Measurements from ENCODE around the gene TNIP3. TPM values are rescaled to one million over a fixed set of nuclear protein-coding genes. Genes with fewer than 3 reads are reported as not detected.

TNIP3 gene
- total RNA-seq, 1 experiment from 2014 or later = 0.43 TPM

DNA sequence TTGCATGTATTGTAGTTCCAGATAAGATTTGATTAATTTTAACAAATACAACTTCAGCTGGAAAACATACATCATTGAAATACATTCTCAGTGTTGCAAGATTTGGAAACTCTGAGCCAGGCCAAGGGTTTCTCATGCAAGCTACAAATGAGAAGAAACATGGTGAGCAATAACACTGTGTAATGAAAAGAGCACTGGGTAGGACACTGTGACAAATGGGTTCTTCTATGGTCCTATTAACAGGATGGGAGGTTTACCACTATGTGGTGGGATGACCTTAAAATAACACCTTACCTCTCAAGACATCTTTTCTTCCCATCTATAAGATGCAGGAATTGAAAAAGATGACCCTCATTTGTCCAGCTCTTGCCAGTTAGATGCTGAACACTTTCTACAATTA is 72.2 kb downstream of the TNIP3 start:
- intact Hi-C loops (cut with micrococcal nuclease; ENCODE audit: unreplicated experiment) = no loop called here
- TF ChIP-seq, protein P1, sequence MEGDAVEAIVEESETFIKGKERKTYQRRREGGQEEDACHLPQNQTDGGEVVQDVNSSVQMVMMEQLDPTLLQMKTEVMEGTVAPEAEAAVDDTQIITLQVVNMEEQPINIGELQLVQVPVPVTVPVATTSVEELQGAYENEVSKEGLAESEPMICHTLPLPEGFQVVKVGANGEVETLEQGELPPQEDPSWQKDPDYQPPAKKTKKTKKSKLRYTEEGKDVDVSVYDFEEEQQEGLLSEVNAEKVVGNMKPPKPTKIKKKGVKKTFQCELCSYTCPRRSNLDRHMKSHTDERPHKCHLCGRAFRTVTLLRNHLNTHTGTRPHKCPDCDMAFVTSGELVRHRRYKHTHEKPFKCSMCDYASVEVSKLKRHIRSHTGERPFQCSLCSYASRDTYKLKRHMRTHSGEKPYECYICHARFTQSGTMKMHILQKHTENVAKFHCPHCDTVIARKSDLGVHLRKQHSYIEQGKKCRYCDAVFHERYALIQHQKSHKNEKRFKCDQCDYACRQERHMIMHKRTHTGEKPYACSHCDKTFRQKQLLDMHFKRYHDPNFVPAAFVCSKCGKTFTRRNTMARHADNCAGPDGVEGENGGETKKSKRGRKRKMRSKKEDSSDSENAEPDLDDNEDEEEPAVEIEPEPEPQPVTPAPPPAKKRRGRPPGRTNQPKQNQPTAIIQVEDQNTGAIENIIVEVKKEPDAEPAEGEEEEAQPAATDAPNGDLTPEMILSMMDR (IDR thresholded peaks at IDR 0.05; ENCODE audit: insufficient read depth in 1 of 2, low read depth in 1 of 2, low read length in 1 of 2, severe bottlenecking in 1 of 2, unreplicated experiment in 1 of 2) = no peak
- H3K4me1 Mint-ChIP-seq (ENCODE audit: low read depth, unreplicated experiment) = no peaks in the 10 kb centered on the region
- H3K27ac Mint-ChIP-seq (ENCODE audit: unreplicated experiment) = no peak overlapping the region
- H3K36me3 Mint-ChIP-seq (ENCODE audit: insufficient read depth, unreplicated experiment) = no peaks in the 10 kb centered on the region
- no peak for DNase-seq
- ChIA-PET CTCF (interaction anchor here (0.7 kb wide), 1 partner anchor 120 kb away, joined by 4 read pairs; no protein-coding TSS in a partner anchor), POLR2A (no interaction called here)
- no peaks in the 10 kb centered on the region for H3K36me3 ChIP-seq (ENCODE audit: control insufficient read depth, insufficient read depth, low read length)
- no TSS peak for BruUV-seq (replicated peaks)
- H3K27me3 Mint-ChIP-seq (ENCODE audit: insufficient read depth, unreplicated experiment) = no peaks in the 10 kb centered on the region
- H3K9me3 ChIP-seq = no peaks in the 10 kb centered on the region
- H3K4me3 ChIP-seq (ENCODE audit: low read depth, low read length) = no peak overlapping the region
- H3K9me3 Mint-ChIP-seq (ENCODE audit: unreplicated experiment) = no peaks in the 10 kb centered on the region
- no peaks in the 10 kb centered on the region for H3K27me3 ChIP-seq (replicated peaks; ENCODE audit: control insufficient read depth, insufficient read depth, low read length)
- H3K4me3 Mint-ChIP-seq (ENCODE audit: unreplicated experiment) = no peak overlapping the region
- no peaks in the 10 kb centered on the region for H3K4me1 ChIP-seq

DNA sequence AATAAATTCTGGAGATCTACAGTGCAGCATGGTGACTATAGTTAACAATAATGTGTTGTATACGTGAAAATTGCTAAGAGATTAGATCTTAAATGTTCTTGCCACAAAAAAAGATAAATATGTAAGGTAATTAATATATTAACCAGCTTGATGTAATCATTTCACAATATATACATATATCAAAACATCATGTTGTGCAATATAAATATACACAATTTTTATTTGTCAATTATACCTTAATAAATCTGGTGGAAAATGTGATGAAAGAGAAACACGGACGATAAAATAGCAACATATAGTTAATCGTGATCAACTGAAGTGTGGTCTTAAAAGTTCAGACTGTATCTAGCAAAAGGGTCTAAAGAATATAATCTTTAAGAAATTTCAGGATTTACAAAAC is 75.3 kb downstream of the TNIP3 start:
- POLR2A ChIA-PET = no interaction called here
- CTCF ChIA-PET = no interaction called here
- Histone ChIP-seq H3K9me3 (peaks cover 3% of the 10 kb centered on the region; the same call in 1 of the 2 replicates), H3K36me3 (ENCODE audit: control insufficient read depth, insufficient read depth, low read length) (no peaks in the 10 kb centered on the region), H3K4me1 (no peaks in the 10 kb centered on the region), H3K27me3 (replicated peaks; ENCODE audit: control insufficient read depth, insufficient read depth, low read length) (no peaks in the 10 kb centered on the region), H3K4me3 (ENCODE audit: low read depth, low read length) (no peak overlapping the region)
- TF ChIP-seq, protein P1 (IDR thresholded peaks at IDR 0.05; ENCODE audit: insufficient read depth in 1 of 2, low read depth in 1 of 2, low read length in 1 of 2, severe bottlenecking in 1 of 2, unreplicated experiment in 1 of 2) = no peak
- H3K4me1 Mint-ChIP-seq (ENCODE audit: low read depth, unreplicated experiment) = no peaks in the 10 kb centered on the region
- DNase-seq = no peak
- no peaks in the 10 kb centered on the region for H3K9me3 Mint-ChIP-seq (ENCODE audit: unreplicated experiment)
- H3K27me3 Mint-ChIP-seq (ENCODE audit: insufficient read depth, unreplicated experiment) = no peaks in the 10 kb centered on the region
- no peaks in the 10 kb centered on the region for H3K36me3 Mint-ChIP-seq (ENCODE audit: insufficient read depth, unreplicated experiment)
- BruUV-seq (replicated peaks) = no TSS peak
- no peak overlapping the region for H3K27ac Mint-ChIP-seq (ENCODE audit: unreplicated experiment)
- intact Hi-C loops (cut with micrococcal nuclease; ENCODE audit: unreplicated experiment) = no loop called here
- no peak overlapping the region for H3K4me3 Mint-ChIP-seq (ENCODE audit: unreplicated experiment)

Other genes with a start within 250 kb of the TNIP3 start
- 13.0 and 14.3 TPM in 2 replicates for gene PRDM5, start 241.6 kb downstream of the TNIP3 start, total RNA-seq (2022)
- 3.4 and 3.7 TPM in 2 replicates for gene NDNF, start 91.8 kb downstream of the TNIP3 start, total RNA-seq (2022)
- not detected in 2 replicates for gene QRFPR, start 216.7 kb upstream of the TNIP3 start, total RNA-seq (2022)

Data from Caco-2 (cell line).